GM19239 (cell line): ENCODE results near the gene SERGEF.

Experiments
- DNase-seq: peaks from one replicate; pipeline ENCODE4 v3.0.0; 2011; ENCODE audit warnings: low spot score; ENCODE audit not compliant: insufficient read length
- FAIRE-seq: peaks from 2 replicates; lab custom pipeline; 2011; peaks lifted over from hg19 to GRCh38; lab: Jason Lieb, UNC

The SERGEF gene

GRCh38 chr11:17798253-17798652, 214.6 kb downstream of the SERGEF start:
- FAIRE-seq (no peak), DNase-seq (no peak)

- no peak for DNase-seq
- no peak for FAIRE-seq
Observed at GRCh38 chr11:17796154-17796553, 216.7 kb downstream of the SERGEF start.

DNA sequence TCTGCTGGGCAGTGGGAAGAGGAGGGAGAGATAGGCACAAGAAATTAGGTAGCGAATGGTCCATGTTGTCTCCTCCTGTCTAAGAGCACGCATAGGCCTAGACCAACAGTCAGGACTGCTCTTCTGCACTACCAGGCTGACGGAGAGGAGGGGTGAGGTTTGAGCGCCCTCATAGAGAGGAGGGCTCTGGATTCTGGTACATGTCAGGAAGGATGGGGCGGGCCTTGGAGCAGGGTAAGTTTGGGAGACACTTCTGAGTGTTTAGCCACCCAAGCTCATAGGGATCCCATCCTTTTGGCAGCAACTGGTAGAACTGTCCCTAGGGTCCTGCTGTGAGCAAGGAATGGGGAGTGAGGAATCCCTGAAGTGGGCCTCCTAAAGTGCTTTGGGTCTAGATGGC, 217.9 kb downstream of the SERGEF start:
- DNase-seq = no peak
- no peak for FAIRE-seq

GRCh38 chr11:17793642-17794170, 219.1 kb downstream of the SERGEF start:
- FAIRE-seq = no peak

DNA sequence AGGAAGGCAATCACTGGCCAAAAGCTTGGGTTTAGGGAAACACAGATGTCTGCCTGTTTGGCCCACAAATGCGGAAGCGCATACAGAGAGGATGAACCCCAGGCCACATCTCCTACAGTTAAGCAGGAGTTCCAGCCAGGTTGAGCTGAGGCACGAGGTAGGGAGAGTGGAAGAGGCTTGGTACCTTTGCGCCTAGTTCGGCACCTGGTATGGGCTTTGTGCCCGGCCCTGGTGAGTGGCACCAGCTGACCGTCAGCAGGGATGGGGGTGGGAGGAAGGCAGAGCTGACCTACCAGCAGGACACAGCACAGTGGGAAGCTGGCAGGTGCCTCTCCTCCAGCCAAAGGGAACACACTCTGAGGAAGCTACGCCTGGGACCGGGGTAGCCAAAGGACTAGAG, 220.7 kb downstream of the SERGEF start:
- no peak for DNase-seq
- no peak for FAIRE-seq

More at GRCh38 chr11:17793642-17794170, 219.1 kb downstream of the SERGEF start:
- no peak for DNase-seq

- no peak for FAIRE-seq
Observed at GRCh38 chr11:17791144-17791543, 221.7 kb downstream of the SERGEF start.

GRCh38 chr11:17790453-17790852, 222.4 kb downstream of the SERGEF start:
- no peak for FAIRE-seq
- no peak for DNase-seq

More at GRCh38 chr11:17791144-17791543, 221.7 kb downstream of the SERGEF start:
- no peak for DNase-seq

- FAIRE-seq (no peak), DNase-seq (no peak)
Observed at GRCh38 chr11:17788084-17788483, 224.8 kb downstream of the SERGEF start.

- no peak for FAIRE-seq
Observed at GRCh38 chr11:17786824-17787525, 225.9 kb downstream of the SERGEF start.

GRCh38 chr11:17783878-17784277, 229.0 kb downstream of the SERGEF start:
- DNase-seq = no peak
- no peak for FAIRE-seq

More at GRCh38 chr11:17786824-17787525, 225.9 kb downstream of the SERGEF start:
- no peak for DNase-seq

DNA sequence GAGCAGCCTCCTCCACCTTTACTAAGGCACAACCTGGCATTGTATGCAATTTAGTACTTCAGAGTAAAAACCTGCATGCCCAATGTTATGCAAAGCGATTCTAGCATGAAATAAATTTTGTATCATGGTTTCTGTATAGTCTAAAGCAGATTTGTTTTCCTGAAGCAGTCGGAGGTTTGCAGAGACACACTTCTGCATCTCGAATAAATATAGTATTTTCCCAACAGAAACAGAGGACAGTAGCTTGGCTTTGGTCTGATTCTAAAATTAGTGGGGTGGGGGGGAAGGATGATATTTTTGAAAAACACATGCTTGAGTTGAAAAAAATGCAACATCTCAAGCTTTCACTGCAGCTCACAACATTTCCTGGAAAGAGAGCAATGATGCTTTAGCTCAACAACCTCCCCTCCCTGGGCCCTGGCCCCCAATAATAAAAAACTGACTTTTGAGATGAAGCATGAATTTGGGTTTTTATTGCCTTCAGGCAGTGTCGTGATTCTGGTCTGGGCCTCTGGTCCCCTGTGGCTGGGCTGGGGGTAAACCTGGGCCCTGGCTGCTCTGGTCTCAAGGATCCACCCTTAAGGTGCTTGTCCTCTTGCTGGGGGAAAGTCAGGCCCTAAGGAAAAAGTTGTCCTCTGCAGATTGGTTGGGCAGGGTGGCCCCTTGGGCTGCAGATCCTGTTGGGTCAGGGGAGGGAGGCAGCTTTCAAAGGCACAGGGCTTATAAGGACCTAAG, 230.1 kb downstream of the SERGEF start:
- FAIRE-seq = no peak

DNA sequence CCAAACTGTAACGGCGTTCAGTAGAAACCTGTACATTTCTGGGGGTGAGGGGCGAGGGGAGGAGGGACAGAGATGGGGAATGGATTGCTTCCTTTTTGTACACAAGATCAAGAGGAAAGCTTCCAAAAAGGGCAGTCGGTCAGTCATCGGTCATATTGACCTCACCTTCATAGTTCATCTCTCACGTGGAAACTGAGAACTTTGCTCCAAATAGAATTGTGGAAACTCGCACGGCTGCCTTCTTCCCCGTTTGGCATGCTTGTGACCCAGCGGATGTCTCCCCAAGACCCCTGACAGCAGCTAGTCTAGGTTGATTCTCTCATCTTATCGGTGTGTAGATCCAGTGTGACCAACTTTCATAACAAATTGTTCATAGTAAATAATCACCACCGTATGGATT, 230.7 kb downstream of the SERGEF start:
- no peak for DNase-seq
- FAIRE-seq = no peak

More for the DNA sequence above, 230.1 kb downstream of the SERGEF start:
- DNase-seq = no peak

DNA sequence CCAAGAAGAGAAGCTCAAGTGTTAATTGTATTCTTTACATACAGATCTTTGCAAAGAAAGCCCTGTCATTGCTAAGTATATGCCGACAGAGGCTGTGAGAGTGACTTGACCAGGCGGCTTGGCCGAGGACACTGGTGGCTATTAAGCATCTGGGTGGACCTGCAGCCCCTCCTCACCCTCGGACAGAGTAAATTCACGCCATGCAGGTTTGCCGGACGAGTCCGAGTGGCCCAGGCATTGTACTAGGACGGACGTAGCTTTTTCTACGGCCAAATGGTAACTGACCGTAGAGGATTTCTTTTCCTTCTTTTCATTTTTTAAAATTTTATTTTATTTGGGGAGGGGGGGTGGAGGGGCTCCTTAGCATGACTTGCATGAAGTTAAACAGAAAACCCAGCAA, 231.2 kb downstream of the SERGEF start:
- FAIRE-seq = no peak
- no peak for DNase-seq

GRCh38 chr11:17781221-17781620, 231.6 kb downstream of the SERGEF start:
- DNase-seq = no peak
- no peak for FAIRE-seq

DNA sequence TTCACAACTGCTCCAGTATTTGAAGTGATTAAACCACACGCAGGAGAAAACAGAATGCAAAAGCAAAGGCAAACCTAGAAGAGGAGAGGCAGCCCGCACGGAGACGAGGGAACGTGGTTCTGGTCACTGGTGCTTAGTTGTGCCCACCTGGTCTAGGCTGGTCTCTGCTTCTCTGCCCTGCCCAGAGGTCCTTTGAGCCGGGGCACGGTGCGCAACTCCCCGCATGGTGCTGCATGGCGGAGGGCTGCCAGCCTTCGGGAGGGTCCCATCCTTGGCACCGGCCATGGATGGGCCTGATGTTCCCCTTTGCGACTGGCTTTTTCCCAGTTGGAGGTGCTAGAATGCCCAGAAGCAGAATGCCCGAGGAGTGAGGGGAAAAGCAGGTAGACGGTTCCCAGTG, 232.2 kb downstream of the SERGEF start:
- DNase-seq (no peak), FAIRE-seq (no peak)

- FAIRE-seq (no peak), DNase-seq (no peak)
Observed at GRCh38 chr11:17779861-17780594, 232.8 kb downstream of the SERGEF start.

DNA sequence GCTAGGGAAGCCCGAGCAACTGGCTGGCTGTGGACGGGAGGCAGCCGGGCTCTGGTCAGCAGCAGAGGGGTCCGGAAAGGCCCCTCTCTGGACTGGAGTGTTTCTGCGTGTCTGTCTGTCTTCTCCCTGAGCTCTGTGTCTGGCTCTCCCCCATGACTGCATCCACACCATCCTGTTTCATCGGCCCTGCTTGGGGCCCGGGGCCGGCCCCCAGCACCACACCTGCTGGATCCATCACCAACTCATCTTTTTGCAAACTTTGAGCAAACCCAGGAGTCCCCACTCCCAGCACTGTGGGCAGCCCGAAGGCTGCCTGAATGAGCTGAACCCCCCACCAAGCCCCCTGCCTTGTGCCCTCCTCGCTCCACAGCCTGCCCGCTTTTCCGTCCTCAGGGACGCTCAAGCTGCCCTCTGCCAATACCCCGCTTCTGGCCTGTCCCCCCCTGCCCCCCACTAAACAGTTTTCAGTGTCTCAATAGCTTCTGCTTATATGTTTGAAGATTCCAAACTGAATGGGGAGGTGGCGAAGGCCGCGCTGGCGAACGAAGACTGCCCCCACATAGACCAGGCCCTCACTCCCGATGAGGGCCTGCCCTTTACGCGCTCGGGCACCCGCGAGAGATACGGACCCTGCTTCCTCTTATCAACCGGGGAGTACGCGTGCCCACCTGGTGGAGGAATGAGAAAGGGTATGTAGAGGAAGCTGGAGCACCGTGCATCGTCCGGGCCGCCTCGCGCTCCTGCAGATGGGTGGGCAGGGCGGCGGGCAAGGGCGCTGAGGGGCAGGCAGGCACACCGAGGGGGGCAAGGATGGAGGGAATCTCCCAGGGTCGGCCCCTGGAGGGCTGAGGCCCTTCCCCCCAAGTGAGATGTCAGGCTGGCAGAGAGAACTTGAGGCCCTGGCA, 233.6 kb downstream of the SERGEF start:
- no peak for FAIRE-seq
- no peak for DNase-seq

- FAIRE-seq (no peak), DNase-seq (no peak)
Observed at GRCh38 chr11:17778352-17778751, 234.5 kb downstream of the SERGEF start.

DNA sequence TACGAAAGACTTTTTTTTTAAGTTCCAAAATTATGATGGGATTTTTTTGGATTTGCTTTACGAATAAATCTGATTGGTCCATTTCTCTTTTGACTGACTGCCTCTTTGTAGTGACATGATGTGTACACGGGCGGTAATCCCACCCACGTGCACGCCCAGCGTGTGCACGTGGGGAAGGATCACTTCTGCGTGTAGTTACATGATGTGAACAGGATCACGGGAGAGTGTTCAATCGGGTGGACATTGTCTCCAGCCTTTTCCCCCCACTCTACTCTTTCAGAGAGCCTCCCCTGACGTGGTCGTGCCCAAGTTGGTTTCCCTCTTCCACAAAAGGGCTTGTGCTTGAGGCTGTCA, 235.1 kb downstream of the SERGEF start:
- FAIRE-seq = no peak

More for the DNA sequence above, 235.1 kb downstream of the SERGEF start:
- no peak for DNase-seq
